GM19239 (cell line): ENCODE results near the gene COL1A1.
A peak's percentile ranks its signal among the peaks of the same experiment; 100 is the strongest.

ENCODE experiments used
- DNase-seq: peaks from one replicate; pipeline ENCODE4 v3.0.0; 2011; ENCODE audit warnings: low spot score; ENCODE audit not compliant: insufficient read length
- FAIRE-seq: peaks from 2 replicates; lab custom pipeline; 2011; peaks lifted over from hg19 to GRCh38; lab: Jason Lieb, UNC

The COL1A1 gene

DNA sequence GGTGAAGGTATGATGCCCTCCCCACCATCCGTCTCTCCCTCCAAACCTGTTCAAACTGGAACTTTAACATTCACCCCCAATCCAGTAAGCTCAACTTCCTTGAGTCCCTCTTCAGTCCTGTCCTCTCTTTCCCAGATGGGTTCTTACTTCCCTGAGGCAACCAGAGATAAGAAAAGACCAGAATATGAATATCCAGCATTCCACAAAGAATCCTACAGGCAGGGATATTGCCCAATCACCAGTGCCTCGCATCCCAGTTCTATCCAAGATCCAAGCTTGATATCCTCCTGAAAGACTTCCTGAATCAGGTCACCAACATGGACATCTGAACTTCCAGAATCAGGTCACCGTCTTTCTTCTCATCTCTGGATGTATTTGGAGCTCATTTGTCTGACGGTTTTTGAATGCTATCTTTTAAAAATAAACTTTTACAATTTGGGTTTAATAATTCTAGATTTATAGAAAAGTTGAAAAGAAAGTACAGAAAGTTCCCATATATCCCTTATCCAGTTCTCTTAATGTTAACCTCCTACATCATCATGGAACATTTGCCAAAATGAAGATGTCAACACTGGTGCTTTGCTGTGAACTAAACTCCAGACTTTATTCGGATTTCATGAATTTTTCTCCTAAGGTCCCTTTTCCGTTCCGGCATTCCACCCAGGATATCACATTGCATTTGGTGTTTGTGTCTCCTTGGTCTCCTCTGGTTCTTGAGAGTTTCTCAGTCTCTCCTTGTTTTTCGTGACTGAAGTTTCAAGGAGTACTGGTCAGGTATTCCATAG, 13.7 kb upstream of the COL1A1 start:
- DNase-seq (no peak), FAIRE-seq (no peak)

- DNase-seq (peak; percentile 62), FAIRE-seq (no peak)
These were observed 11.9 kb upstream of the COL1A1 start for GRCh38 chr17:50213026-50214022.

DNA sequence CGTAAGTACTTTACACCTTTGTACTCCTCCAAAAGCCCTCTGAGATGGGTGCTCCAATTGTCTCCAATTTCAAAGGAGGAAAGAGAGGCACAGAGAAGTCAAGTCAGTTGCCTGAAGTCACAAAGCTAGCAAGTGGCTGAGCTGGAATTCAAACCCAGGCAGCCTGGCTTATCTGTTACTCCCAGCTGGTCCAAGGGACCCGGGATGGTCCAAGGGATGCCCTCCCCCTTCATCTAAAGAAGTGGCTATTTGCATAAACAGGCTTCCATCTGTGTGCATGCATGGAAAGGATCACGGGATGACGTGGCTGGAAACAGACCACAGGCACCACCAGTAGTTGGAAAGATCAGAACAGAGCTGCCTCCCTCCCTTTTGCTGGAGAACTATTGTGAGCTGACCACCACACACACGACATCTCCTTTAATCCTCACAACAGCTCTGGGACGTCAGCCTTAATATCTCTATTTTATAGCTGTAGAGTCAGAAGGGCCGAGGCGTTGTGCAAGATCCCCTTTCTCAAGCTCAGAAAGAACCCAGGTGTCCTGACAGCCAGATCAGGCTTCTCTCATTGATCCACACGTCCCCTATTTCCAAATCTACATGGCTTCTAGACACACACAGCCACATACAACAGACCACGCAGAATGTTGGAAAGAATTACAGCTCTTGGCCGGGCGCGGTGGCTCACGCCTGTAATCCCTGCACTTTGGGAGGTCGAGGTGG, 10.9 kb upstream of the COL1A1 start:
- FAIRE-seq: no peak

DNA sequence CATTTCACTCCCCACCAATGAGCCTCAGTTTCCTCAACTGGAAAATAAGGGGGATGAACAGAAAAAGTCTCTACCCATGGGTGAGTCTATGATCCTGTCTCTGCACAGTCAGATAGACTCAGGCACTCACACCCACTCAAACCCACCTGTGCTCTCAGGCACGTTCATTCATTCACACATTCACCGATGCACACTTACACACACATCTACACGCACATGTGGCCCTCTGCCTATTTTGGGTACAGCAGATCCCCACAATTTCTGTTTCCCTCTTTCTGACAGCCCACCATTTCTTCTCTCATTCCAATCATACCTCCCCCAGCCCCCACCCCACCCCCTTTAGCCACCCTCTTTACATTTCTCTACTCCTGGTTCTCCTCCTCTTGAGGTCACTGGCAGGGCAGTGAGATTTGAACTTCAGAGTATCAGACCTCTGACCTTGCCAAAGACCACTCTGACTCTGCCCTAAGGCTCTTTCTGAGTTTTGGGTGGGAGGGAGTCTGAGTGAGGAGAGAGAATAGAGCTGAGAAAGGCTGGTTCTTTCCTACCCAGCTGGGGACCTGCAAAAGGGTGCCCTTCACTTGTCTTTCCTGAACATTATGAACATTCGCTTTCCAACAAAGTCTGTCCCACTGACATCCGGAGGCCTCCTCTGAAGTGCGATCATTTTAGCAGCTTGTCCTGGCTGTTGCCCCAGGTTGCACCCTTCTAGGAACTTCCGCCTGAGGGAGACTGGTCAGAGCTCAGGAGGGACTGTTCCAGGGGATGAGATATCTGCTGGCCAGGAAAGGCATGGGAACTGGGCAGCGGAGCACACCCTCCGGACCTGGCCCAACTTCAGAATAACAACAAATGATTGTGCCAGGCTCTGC, 10.1 kb upstream of the COL1A1 start:
- DNase-seq (no peak), FAIRE-seq (no peak)

More for the DNA sequence above, 10.9 kb upstream of the COL1A1 start:
- DNase-seq: no peak

- FAIRE-seq: no peak
- no peak for DNase-seq
These were observed 9.1 kb upstream of the COL1A1 start for GRCh38 chr17:50210240-50211225.

DNA sequence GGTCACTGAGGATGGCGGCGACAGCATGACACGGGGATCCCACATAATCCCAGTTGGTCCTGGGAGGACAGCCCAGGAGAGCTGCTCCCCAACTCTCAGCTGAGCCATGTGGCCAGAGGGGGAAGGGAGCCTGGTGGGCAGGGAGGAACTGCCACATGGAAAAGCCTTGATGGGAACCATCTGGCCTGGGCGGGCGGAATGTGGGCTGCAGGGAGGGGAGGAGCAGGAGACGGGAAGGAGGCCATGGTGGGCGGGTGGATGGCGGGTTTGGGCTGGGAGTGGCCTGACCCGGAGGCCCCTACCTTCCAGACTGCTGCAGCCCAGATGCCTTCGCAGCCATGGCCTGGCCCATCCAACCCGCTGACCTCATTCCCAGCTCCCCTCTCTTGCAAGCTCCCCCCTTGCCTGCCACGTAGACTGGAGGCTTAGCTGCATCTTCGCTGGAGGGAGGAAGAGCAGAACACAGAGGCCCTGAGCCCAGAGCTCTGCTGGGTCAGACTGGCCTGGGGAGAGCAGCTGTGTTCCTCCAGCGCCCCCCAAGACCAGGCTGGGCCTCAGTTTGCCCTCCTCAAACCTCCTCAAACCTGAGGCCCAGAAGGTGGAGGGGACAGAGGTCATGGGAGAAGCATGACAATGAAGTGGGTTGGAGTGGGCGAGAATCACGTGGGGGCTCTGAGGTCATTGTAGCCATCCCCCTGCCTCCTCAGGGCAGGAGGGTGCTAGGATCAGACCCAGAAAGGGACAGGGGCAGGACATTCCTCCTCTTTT, 8.2 kb upstream of the COL1A1 start:
- no peak for FAIRE-seq
- DNase-seq: no peak

- no peak for DNase-seq
- FAIRE-seq: no peak
These were observed 7.7 kb upstream of the COL1A1 start for GRCh38 chr17:50209133-50209471.

GRCh38 chr17:50208611-50209061, 7.2 kb upstream of the COL1A1 start:
- FAIRE-seq (no peak), DNase-seq (no peak)

- FAIRE-seq: no peak
- no peak for DNase-seq
These were observed 6.5 kb upstream of the COL1A1 start for GRCh38 chr17:50207792-50208567.

DNA sequence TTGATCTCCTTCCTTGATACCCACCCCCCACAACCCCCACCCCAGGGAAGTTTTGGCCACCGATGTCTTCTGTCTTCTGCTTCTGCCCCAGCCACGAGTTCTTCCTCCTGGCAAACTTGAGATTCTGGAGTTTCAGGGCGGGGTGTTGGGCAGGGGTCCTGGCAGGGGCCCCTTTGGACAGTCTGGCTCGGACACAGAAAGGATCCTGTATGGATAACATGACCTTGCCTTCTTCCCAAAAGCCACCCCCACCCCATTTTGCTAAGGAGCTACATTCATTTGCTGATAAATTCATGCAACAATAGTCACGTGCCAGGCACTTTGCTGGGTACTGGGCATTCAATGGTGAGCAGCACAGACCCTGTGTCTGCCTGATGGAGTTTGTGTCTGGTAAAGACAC, 5.9 kb upstream of the COL1A1 start:
- no peak for DNase-seq
- no peak for FAIRE-seq

DNA sequence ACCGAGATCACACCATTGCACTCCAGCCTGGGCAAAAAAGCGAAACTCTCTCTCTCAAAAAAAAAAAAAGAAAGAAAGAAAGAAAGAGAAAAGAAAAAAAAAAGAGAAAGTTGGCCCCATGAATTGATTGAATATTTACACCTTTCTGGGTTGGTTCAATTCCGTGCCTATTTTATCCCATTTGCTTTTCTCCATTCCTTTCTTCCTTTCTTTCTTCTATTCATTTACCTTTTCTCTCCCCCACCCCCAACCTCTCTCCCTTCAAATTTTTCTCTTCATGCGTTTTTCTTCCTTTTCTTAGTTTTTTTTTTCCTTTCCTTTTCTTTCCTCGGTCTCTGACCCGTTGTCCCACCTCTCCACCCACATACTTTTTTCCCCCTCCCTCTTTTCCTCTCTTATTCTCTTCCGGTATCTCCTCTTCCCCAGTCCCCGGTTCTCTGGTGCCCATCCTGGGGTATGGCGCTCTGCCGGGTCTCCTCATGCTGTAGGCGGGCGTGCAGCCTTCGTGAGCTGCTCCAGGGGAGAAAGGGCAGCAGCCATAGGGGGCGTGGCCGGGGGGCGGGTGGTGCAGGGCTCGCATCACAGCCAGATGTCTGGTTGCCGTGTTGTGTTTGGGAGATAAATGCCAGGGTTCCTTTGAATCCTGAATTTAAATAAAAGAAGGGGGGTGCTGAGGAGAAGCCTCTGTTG, 5.3 kb upstream of the COL1A1 start:
- DNase-seq (no peak), FAIRE-seq (no peak)

DNA sequence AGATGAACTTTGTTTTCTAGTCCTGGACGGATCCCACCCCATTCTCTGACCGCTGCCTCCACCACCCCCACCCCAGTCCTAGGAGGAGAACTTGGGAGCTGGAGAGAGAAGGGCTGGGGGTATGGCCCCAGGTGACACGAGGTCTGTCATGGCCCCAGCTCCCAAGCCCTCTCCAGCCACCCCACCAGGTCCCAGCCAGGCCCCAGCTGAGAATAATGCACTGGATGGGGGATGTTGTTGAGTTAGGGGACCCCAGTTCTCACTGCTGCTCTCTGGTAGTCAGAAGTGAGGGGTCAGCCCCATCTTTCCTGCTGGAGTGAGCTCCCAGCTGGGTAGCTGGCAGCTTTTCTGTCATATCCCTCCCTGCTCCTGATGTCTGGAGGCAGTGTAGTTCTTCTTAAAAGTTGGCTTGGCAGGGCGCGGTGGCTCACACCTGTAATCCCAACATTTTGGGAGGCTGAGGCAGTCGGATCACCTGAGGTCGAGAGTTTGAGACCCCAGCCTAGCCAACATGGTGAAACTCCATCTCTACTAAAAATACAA, 4.6 kb upstream of the COL1A1 start:
- FAIRE-seq: no peak
- DNase-seq: no peak

DNA sequence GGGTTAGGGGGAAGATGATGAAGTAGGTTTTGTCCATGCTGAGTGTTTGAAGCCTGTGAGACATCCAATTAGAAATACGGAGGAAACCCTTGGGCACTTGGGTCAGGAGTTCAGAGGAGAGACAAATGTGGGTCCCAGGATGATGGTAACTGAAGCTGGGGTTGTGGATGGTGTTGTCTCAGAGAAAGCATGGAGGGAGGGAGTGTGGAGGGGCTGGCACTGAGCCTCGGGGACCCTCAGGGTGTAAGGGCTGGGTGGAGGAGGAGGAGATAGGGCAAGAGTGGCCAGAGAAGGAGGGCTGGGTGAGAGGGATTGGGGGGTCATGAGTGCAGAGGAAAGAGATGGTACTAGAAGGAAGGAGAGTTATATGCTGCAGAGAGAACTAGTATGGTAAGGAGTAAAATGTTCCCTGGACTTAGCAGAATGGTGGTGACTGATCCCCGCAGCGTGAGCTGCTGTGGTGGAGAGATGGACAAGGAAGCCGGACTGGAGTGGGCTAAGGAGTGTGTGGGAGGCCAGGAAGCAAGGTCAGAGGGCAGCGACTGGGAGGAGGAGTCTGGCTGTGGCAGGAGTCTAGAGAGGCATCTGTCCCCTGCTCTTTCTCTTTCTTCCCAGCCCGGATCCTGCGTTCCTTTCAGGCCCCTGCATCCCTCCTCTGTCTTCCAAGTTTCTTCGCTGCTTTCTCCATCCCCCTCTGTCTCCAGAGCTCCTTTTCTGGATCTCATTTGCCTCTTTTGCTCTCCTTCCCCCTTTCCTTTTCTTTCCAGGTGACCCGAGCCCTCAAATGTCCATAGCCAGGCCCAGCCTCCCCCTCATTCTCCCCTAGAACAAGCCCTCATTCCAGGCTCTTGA, 3.9 kb upstream of the COL1A1 start:
- DNase-seq (no peak), FAIRE-seq (no peak)

DNA sequence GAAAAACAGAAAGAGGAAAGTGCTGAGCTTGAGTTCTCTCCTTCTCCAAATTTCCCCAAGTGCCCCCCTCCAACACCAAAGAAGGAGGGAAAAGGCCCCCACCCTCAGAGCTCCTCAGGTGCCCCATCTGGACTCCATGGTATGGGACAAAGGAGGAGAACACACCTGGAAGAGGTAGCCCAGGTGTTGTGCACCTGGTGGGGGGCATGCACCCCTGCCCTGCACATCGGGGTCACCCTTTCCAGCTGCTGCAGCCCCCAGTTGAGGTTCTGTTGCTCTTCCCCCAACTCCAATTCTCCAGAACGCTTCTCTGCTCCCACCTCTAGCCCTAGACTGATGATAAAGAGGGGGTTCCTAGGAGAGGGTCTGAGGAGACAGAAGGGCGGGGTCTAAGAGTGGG, 3.0 kb upstream of the COL1A1 start:
- FAIRE-seq (no peak), DNase-seq (no peak)

GRCh38 chr17:50203604-50204345, 2.3 kb upstream of the COL1A1 start:
- DNase-seq: no peak
- no peak for FAIRE-seq
